Activated B cell treated with CpG ODN at 0.5 μM for 24 hours (primary cell): ENCODE data around the gene CHID1. TPM values are rescaled to one million over a fixed set of nuclear protein-coding genes. Genes with fewer than 3 reads are reported as not detected.

ENCODE experiments used
- ATAC-seq: fragments of 200-7000 bp; cut with Tn5 transposase; one replicate; pipeline ENCODE4 v1.10.0; 2021; ENCODE audit warnings: low read depth, mild to moderate bottlenecking, moderate library complexity
- CTCF ChIA-PET: fragments of 350-600 bp; sonication (Branson Sonifier 250); formaldehyde crosslinking; loops from one replicate; lab custom pipeline; 2021; ENCODE audit warnings: antibody characterized with exemption; lab: Charles Lee
- POLR2A ChIA-PET: fragments of 350-600 bp; sonication (Branson Sonifier 250); formaldehyde crosslinking; loops from one replicate; lab custom pipeline; 2021; ENCODE audit warnings: antibody characterized with exemption; lab: Charles Lee
- DNase-seq: peaks from one replicate; pipeline ENCODE4 v3.0.0; 2022
- H3K27ac Mint-ChIP-seq: one replicate; pipeline ENCODE4 v1.8.0; 2020; ENCODE audit warnings: mixed read lengths
- H3K27me3 Mint-ChIP-seq: one replicate; pipeline ENCODE4 v1.8.0; 2021; ENCODE audit warnings: mixed read lengths
- H3K36me3 Mint-ChIP-seq: one replicate; pipeline ENCODE4 v1.8.0; 2021; ENCODE audit warnings: low read depth, mixed read lengths
- H3K4me1 Mint-ChIP-seq: one replicate; pipeline ENCODE4 v1.8.0; 2021; ENCODE audit warnings: mixed read lengths
- H3K4me3 Mint-ChIP-seq: one replicate; pipeline ENCODE4 v1.8.0; 2020; ENCODE audit warnings: mild to moderate bottlenecking, mixed read lengths
- H3K9me3 Mint-ChIP-seq: one replicate; pipeline ENCODE4 v1.8.0; 2020; ENCODE audit warnings: mixed read lengths
- CTCF ChIP-seq: fragments of 200-600 bp; IDR thresholded peaks from one replicate; pipeline ENCODE4 v1.8.0; 2022; ENCODE audit warnings: antibody characterized with exemption, mild to moderate bottlenecking
- intact Hi-C: fragments of 100-400 bp; cut with micrococcal nuclease; formaldehyde crosslinking; loops from one replicate; pipeline ENCODE4 v1.15.1; 2024
- total RNA-seq: library from RNA; stranded (reverse); gene quantifications from 2 replicates; pipeline ENCODE4 v1.2.3, GENCODE V29; 2022

Gene CHID1
- total RNA-seq, 1 donor from 2014 or later = 45.7 TPM

DNA sequence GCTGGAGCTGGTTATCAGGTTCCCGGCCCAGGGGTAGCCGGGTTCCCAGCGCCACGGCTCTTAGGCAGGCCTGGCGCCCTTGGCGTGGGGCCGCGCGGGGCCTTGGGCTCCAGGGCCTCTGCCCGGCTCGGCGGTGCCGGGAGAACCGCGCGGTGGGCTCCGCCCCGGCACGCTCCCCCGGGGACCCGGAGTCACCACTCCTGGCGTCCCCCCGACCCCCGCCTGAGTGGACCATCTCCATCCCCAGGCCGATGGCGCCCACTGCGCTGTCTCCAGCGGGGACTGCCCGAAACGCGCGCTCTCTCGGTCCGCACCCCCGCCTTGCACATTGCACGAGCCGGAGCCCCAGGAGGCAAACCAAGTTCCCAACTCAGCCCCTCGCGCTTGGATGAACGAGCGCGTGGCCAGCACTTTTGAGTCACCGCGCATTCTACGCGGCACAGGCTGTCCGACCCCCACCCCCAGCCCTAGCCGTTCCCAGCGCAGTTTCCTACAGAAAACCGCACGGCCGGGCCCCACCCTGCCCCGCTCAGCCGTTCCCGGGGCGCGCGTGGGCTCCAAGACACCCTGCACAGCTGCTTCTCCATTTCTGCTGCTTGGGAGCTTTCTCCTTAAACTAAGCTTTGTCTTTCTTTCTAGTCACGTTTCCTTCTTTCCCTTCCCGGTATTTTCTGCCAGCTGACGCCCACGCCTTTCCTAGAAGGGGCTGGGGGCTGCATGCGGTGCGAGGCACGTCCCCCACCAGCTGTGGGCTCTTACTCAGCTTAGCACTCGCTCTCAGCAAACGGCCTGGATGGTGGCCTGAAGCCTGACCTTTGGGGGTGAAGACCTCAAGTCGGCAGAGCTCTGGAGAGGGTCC is 650 bp upstream of the CHID1 start:
- ATAC-seq = peak; percentile 42
- H3K9me3 Mint-ChIP-seq = no peaks in the 10 kb centered on the region
- no peaks in the 10 kb centered on the region for H3K27me3 Mint-ChIP-seq
- TF ChIP-seq CTCF = no peak
- no peak for DNase-seq
- H3K4me3 Mint-ChIP-seq = peak overlapping the region; percentile 83
- H3K27ac Mint-ChIP-seq = peak overlapping the region; percentile 72
- ChIA-PET POLR2A (interaction anchor here (0.7 to 2.7 kb wide), 5 partner anchors 8 to 704 kb away, joined by 3 to 12 read pairs (median 4); partner anchors contain the start of genes AP2A2, BET1L, RIC8A and TSPAN4), CTCF (interaction anchor here (2.3 kb wide), 1 partner anchor 14 kb away, joined by 6 read pairs; the partner anchor contains the start of gene AP2A2)
- intact Hi-C loops = loop anchor here (1.0 to 10.0 kb wide), 5 partner anchors 14 to 661 kb away; partner anchors contain the start of genes AP2A2, DUSP8, HRAS and LRRC56
- peaks cover 4% of the 10 kb centered on the region for H3K36me3 Mint-ChIP-seq
- H3K4me1 Mint-ChIP-seq = peaks cover 31% of the 10 kb centered on the region

GRCh38 chr11:910044-910588 is 494 bp downstream of the CHID1 start:
- no peaks in the 10 kb centered on the region for H3K9me3 Mint-ChIP-seq
- DNase-seq (no peak), ATAC-seq (no peak)
- ChIA-PET POLR2A (interaction anchor here (0.6 to 2.7 kb wide), 6 partner anchors 9 to 703 kb away, joined by 3 to 12 read pairs (median 4); partner anchors contain the start of genes AP2A2, BET1L, RIC8A and TSPAN4), CTCF (interaction anchor here (2.3 kb wide), 1 partner anchor 15 kb away, joined by 6 read pairs; the partner anchor contains the start of gene AP2A2)
- H3K4me1 Mint-ChIP-seq = peaks cover 31% of the 10 kb centered on the region
- no peak for TF ChIP-seq CTCF
- intact Hi-C loops = loop anchor here (2.0 to 10.0 kb wide), 4 partner anchors 67 to 662 kb away; partner anchors contain the start of genes DUSP8, HRAS, LRRC56 and POLR2L
- H3K4me3 Mint-ChIP-seq = peak overlapping the region; percentile 90
- no peaks in the 10 kb centered on the region for H3K27me3 Mint-ChIP-seq
- H3K27ac Mint-ChIP-seq = peak overlapping the region; percentile 59
- H3K36me3 Mint-ChIP-seq = peaks cover 4% of the 10 kb centered on the region

DNA sequence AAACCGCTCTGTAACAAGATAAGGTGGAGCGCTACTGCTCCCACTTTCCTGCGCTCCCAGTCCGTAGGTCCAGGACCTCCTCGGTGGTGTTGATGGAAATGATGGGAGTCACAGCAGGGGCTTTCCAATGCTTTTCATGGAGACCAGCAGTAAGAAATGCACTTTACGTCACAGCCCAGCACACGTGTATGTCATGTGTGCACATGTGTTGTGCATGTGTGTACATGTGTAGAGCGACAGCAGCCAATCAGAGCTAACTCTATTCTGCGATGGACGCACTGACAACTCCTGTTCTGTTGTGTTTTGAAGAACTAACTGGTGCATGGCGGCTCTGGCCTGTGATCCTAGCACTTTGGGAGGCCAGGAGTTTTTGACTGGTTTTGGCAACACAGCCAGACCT is 1.2 kb downstream of the CHID1 start:
- TF ChIP-seq CTCF = no peak
- ATAC-seq (no peak), DNase-seq (no peak)
- no peak overlapping the region for H3K27ac Mint-ChIP-seq
- no peaks in the 10 kb centered on the region for H3K27me3 Mint-ChIP-seq
- H3K4me3 Mint-ChIP-seq = peak overlapping the region; percentile 90
- POLR2A ChIA-PET = interaction anchor here (0.6 to 2.7 kb wide), 4 partner anchors 16 to 80 kb away, joined by 4 to 12 read pairs (median 4); partner anchors contain the start of genes AP2A2 and TSPAN4
- peaks cover 31% of the 10 kb centered on the region for H3K4me1 Mint-ChIP-seq
- CTCF ChIA-PET = no interaction called here
- peaks cover 6% of the 10 kb centered on the region for H3K36me3 Mint-ChIP-seq
- intact Hi-C loops = no loop called here
- H3K9me3 Mint-ChIP-seq = no peaks in the 10 kb centered on the region

- peaks cover 31% of the 10 kb centered on the region for H3K4me1 Mint-ChIP-seq
- DNase-seq = no peak
- no peak overlapping the region for H3K27ac Mint-ChIP-seq
- POLR2A ChIA-PET = no interaction called here
- no peaks in the 10 kb centered on the region for H3K9me3 Mint-ChIP-seq
- H3K36me3 Mint-ChIP-seq = peaks cover 18% of the 10 kb centered on the region
- no peak for ATAC-seq
- intact Hi-C loops = no loop called here
- no peaks in the 10 kb centered on the region for H3K27me3 Mint-ChIP-seq
- H3K4me3 Mint-ChIP-seq = no peak overlapping the region
- CTCF ChIA-PET = no interaction called here
- no peak for TF ChIP-seq CTCF
Measured at GRCh38 chr11:908273-908672, 2.3 kb downstream of the CHID1 start.

- H3K4me3 Mint-ChIP-seq = no peak overlapping the region
- ATAC-seq (no peak), DNase-seq (no peak)
- ChIA-PET CTCF (no interaction called here), POLR2A (no interaction called here)
- H3K4me1 Mint-ChIP-seq = peaks cover 31% of the 10 kb centered on the region
- no peak for TF ChIP-seq CTCF
- peaks cover 24% of the 10 kb centered on the region for H3K36me3 Mint-ChIP-seq
- H3K27me3 Mint-ChIP-seq = no peaks in the 10 kb centered on the region
- intact Hi-C loops = no loop called here
- no peaks in the 10 kb centered on the region for H3K9me3 Mint-ChIP-seq
- H3K27ac Mint-ChIP-seq = peak overlapping the region; percentile 59
Measured at GRCh38 chr11:907668-908067, 2.9 kb downstream of the CHID1 start.
